ENCODE results near the gene DSCAM. TPM values are rescaled to one million over a fixed set of nuclear protein-coding genes. Genes with fewer than 3 reads are reported as not detected.

Gene DSCAM
- total RNA-seq, 1 donor from 2014 or later: not detected

DNA sequence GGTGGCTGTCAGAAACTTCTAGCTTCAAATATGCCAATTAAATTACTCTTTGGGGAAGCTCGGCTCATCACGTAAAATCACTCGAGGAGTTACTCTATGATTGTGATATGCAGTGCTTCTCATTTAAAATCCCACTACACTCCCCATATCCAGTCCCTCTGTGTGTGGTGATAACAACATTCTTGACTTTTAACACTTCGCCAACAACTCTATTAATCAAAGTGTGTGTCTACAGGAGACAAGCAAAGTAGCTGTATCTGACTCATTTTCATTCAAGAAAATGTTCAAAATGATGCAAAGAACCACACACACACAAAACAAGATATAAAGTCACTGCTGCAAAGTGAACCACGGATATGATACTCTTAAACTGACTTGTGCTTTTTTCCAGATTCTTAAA lies 341.3 kb downstream of the DSCAM start:
- no peak for DNase-seq (ENCODE audit: extremely low spot score, unreplicated experiment)
- Mint-ChIP-seq H3K4me1 (ENCODE audit: unreplicated experiment) (no peaks in the 10 kb centered on the region), H3K27ac (ENCODE audit: unreplicated experiment) (no peak overlapping the region), H3K36me3 (ENCODE audit: unreplicated experiment) (no peaks in the 10 kb centered on the region), H3K4me3 (ENCODE audit: unreplicated experiment) (no peak overlapping the region), H3K27me3 (ENCODE audit: unreplicated experiment) (no peaks in the 10 kb centered on the region), H3K9me3 (ENCODE audit: unreplicated experiment) (peaks cover 9% of the 10 kb centered on the region)
- TF ChIP-seq, protein P1, sequence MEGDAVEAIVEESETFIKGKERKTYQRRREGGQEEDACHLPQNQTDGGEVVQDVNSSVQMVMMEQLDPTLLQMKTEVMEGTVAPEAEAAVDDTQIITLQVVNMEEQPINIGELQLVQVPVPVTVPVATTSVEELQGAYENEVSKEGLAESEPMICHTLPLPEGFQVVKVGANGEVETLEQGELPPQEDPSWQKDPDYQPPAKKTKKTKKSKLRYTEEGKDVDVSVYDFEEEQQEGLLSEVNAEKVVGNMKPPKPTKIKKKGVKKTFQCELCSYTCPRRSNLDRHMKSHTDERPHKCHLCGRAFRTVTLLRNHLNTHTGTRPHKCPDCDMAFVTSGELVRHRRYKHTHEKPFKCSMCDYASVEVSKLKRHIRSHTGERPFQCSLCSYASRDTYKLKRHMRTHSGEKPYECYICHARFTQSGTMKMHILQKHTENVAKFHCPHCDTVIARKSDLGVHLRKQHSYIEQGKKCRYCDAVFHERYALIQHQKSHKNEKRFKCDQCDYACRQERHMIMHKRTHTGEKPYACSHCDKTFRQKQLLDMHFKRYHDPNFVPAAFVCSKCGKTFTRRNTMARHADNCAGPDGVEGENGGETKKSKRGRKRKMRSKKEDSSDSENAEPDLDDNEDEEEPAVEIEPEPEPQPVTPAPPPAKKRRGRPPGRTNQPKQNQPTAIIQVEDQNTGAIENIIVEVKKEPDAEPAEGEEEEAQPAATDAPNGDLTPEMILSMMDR (IDR thresholded peaks at IDR 0.05): no peak

DNA sequence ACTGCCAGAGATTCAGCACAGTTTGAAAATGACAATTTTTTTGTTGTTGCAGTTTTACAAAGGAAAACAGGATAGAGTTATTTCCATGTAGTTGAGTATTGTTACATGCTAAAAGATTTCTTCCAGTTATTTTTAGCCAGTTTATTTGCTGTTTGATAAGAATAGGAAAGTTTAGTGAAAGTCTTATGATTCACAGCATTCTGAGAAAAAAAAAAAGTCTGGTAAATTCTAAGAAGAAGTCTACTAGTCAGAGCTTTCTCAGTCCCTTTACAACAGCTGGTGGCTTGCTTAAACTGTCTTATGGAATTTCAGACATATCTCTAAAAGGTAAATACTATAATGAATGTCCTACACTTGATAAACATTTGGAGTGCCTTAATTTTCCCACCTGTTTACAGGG lies 341.7 kb downstream of the DSCAM start:
- TF ChIP-seq, protein P1 (IDR thresholded peaks at IDR 0.05): no peak
- no peak for DNase-seq (ENCODE audit: extremely low spot score, unreplicated experiment)
- Mint-ChIP-seq H3K36me3 (ENCODE audit: unreplicated experiment) (no peaks in the 10 kb centered on the region), H3K27me3 (ENCODE audit: unreplicated experiment) (no peaks in the 10 kb centered on the region), H3K4me1 (ENCODE audit: unreplicated experiment) (no peaks in the 10 kb centered on the region), H3K27ac (ENCODE audit: unreplicated experiment) (no peak overlapping the region), H3K9me3 (ENCODE audit: unreplicated experiment) (peaks cover 9% of the 10 kb centered on the region), H3K4me3 (ENCODE audit: unreplicated experiment) (no peak overlapping the region)

DNA sequence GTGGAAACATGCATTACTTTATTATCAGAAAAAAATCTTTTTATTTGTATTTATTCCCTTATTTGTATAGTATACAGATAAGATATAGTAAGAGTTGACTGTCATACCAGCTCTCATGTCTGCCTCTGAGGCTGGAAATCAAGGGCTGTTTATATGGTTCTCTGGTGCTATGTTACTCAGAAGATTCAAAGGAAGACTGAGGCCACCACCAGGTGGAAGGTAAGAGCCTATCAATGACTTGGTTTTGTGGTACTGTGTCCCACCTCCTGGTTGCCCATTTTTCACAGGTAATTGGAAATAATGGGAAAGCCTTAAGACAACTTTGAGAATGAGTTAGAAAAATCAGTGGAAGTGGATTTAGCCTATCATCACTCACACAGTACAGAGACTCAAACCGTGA lies 342.1 kb downstream of the DSCAM start:
- Mint-ChIP-seq H3K4me3 (ENCODE audit: unreplicated experiment) (no peak overlapping the region), H3K27ac (ENCODE audit: unreplicated experiment) (no peak overlapping the region), H3K36me3 (ENCODE audit: unreplicated experiment) (no peaks in the 10 kb centered on the region), H3K4me1 (ENCODE audit: unreplicated experiment) (no peaks in the 10 kb centered on the region), H3K27me3 (ENCODE audit: unreplicated experiment) (no peaks in the 10 kb centered on the region), H3K9me3 (ENCODE audit: unreplicated experiment) (peaks cover 9% of the 10 kb centered on the region)
- TF ChIP-seq, protein P1 (IDR thresholded peaks at IDR 0.05): no peak
- no peak for DNase-seq (ENCODE audit: extremely low spot score, unreplicated experiment)

DNA sequence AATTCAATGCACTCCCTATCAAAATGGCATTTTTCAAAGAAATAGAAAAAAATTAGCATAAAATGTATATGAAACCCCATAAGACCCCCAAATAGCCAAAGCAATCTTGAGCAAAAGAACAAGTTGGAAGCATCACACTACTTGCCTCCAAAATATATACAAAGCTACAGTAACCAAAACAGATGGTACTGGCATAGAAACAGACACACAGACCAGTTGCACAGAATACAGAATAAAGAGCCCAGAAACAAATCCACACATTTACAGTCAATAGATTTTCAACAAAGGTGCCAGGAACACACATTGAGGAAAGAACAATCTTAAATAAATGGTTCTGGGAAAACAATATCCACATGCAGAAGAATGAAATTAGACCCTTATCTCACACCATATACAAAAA lies 350.8 kb downstream of the DSCAM start:
- Mint-ChIP-seq H3K27me3 (ENCODE audit: unreplicated experiment) (no peaks in the 10 kb centered on the region), H3K36me3 (ENCODE audit: unreplicated experiment) (peaks cover 3% of the 10 kb centered on the region), H3K9me3 (ENCODE audit: unreplicated experiment) (peaks cover 27% of the 10 kb centered on the region), H3K4me3 (ENCODE audit: unreplicated experiment) (no peak overlapping the region), H3K27ac (ENCODE audit: unreplicated experiment) (no peak overlapping the region), H3K4me1 (ENCODE audit: unreplicated experiment) (no peaks in the 10 kb centered on the region)
- TF ChIP-seq, protein P1 (IDR thresholded peaks at IDR 0.05): no peak
- DNase-seq (ENCODE audit: extremely low spot score, unreplicated experiment): no peak

DNA sequence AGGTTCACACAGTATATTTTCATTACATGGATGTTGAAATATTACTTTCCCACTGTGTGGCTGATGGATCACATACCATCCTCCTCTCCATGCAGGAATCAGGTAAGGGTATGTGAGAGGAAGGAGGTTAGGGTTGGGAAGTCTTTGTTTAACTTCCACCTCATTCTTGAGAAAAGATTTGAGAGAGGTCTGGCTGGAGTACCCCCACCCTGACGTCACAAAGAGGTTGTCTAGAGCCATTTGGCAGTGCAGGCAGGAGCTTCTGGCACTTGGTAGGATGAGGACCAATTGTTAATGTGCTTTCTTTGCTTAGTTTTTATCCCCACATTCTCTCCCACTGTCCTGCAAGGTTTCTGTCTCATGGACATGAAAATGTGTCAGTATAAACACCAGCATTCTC lies 356.6 kb downstream of the DSCAM start:
- H3K27ac Mint-ChIP-seq (ENCODE audit: unreplicated experiment): no peak overlapping the region
- no peaks in the 10 kb centered on the region for H3K27me3 Mint-ChIP-seq (ENCODE audit: unreplicated experiment)
- DNase-seq (ENCODE audit: extremely low spot score, unreplicated experiment): no peak
- peaks cover 35% of the 10 kb centered on the region for H3K9me3 Mint-ChIP-seq (ENCODE audit: unreplicated experiment)
- H3K36me3 Mint-ChIP-seq (ENCODE audit: unreplicated experiment): peaks cover 3% of the 10 kb centered on the region
- H3K4me1 Mint-ChIP-seq (ENCODE audit: unreplicated experiment): no peaks in the 10 kb centered on the region
- H3K4me3 Mint-ChIP-seq (ENCODE audit: unreplicated experiment): no peak overlapping the region
- TF ChIP-seq, protein P1 (IDR thresholded peaks at IDR 0.05): no peak

Measured in osteocyte (in vitro differentiated cells).